RWPE1 (cell line): ENCODE results near the gene TLDC2.
"Not testable (repeated sequence)": the region's sequence is repeated elsewhere in the genome, so short reads cannot be mapped to it uniquely, and the experiment has no call there.

Experiments
- CTCF ChIA-PET: fragments of 350-600 bp; sonication (Branson Sonifier 250); formaldehyde crosslinking; extraction: SDS; loops from one replicate; lab custom pipeline; 2021; lab: Yijun Ruan, JAX
- POLR2A ChIA-PET: fragments of 400-600 bp; formaldehyde crosslinking; extraction: SDS; loops from one replicate; lab custom pipeline; 2020; ENCODE audit warnings: antibody characterized with exemption; ENCODE audit not compliant: low non-redundant PET; lab: Yijun Ruan, JAX
- DNase-seq: peaks from one replicate; pipeline ENCODE4 v3.0.0; 2012; ENCODE audit warnings: low spot score
- H3K27ac ChIP-seq: fragments of 450-650 bp; 2 replicates; pipeline ENCODE4 v1.5.1; 2017
- CTCF ChIP-seq: fragments of 450-650 bp; conservative IDR thresholded peaks from 2 replicates; pipeline ENCODE4 v1.5.1; 2017; ENCODE audit warnings: low read depth, mild to moderate bottlenecking

The TLDC2 gene

DNA sequence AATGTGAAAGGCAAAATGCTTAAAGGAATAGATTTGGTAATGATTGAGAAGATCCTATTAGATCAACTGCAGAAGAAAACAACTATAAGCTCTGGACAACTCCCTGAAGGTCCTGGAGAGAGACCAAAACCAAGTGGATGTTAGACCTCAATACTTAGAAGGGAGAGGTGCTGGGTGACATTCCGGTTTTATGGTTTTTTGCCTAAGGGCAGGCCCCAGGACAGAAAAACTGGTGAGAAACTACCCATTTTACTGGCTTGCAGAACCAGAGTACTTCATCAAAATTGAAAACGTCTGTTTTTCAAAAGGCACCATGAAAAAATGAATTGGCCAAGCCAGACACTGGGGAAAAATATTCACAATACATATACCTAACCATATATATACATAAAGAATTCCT lies 49.3 kb downstream of the TLDC2 start:
- ChIA-PET POLR2A (no interaction called here), CTCF (interaction anchor here (0.6 to 0.8 kb wide), 2 partner anchors 17 to 44 kb away, joined by 3 to 4 read pairs; no protein-coding TSS in a partner anchor)

DNA sequence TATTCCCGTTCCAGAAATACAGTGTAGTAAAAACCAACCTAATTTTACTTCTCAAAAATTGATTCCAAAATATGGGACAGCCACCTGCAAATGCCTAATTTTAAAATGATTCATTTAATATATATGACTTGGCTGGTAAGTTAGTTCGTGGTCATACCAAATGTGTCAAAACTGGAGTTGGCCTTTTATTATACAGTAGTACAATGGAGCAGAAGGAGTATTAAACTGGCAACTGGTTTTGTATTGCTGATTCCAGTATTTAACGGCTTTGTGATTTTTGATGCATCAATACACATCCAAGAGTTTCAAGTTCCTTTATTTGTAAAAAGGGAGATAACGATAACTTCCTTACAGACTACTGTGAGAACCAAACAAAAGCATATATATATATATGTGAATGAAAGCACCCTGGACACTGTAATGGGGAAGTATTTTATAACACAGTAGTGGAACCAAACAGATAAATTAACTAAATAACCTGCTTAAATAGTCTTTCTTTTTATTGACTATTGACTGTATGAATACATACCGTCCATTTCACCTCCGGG lies 50.8 kb downstream of the TLDC2 start:
- ChIA-PET POLR2A (no interaction called here), CTCF (no interaction called here)
- no peak for DNase-seq
- TF ChIP-seq CTCF = no peak
- no peak overlapping the region for H3K27ac ChIP-seq

More for the DNA sequence above, 49.3 kb downstream of the TLDC2 start:
- no peak for DNase-seq
- TF ChIP-seq CTCF = no peak
- H3K27ac ChIP-seq = no peak overlapping the region

DNA sequence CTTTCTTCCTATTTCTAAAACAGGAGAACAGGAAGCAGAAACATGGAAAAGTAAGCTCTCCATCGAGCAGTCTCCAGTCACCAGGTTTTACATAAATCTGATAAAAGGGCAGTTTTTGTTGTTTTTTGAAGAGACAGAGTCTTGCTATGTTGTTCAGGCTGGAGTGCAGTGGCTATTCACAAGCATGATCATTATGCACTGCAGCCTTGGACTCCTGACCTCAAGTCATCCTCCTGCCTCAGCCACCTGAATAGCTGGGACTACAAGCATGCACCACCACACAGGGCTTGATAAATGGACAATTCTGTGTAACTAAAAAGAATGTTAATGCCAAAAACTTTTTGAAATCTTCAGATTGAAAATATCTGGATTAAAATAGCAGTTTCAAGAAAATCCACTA lies 51.8 kb downstream of the TLDC2 start:
- ChIA-PET CTCF (interaction anchor here (0.7 kb wide), 2 partner anchors 9 to 127 kb away, joined by 3 to 5 read pairs; no protein-coding TSS in a partner anchor), POLR2A (no interaction called here)
- H3K27ac ChIP-seq = no peak overlapping the region
- TF ChIP-seq CTCF = no peak
- DNase-seq = no peak

- H3K27ac ChIP-seq = no peak overlapping the region
- DNase-seq = no peak
- ChIA-PET POLR2A (no interaction called here), CTCF (no interaction called here)
- TF ChIP-seq CTCF = no peak
These were observed 53.4 kb downstream of the TLDC2 start for GRCh38 chr20:36929290-36929689.

DNA sequence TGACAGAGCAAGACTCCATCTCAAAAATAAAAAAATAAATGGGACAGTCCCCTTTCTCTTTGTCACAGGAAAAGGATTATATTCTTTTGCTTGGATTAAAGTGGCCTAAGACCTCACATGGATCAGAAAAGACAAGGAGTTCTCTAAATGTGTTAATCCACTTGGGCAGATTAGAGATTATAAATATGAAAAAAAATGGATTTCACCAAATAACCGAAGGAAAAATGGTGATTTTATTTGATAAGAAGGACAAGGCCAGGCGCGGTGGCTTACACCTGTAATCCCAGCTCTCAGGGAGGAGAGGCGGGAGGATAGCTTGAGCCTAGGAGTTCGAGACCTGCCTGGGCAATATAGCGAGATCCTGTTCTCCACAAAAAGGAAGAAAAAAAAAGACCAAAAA lies 53.8 kb downstream of the TLDC2 start:
- no peak for TF ChIP-seq CTCF
- no peak overlapping the region for H3K27ac ChIP-seq
- no peak for DNase-seq
- CTCF ChIA-PET = interaction anchor here (2.1 kb wide), 1 partner anchor 10 kb away, joined by 9 read pairs; no protein-coding TSS in a partner anchor
- POLR2A ChIA-PET = no interaction called here

DNA sequence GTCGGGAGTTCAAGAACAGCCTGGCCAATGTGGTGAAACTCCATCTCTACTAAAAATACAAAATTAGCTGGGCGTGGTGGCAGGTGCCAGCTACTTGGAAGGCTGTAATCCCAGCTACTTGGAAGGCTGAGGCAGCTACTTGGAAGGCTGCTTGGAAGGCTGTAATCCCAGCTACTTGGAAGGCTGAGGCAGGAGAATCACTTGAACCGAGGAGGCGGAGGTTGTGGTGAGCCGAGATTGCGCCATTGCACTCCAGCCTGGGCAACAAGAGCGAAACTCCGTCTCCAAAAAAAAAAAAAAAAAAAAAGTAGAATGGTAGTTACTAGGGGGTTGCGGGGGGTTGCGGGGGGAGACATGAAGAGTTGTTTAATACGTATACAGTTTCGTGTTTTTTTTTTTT lies 56.1 kb downstream of the TLDC2 start:
- CTCF ChIA-PET, H3K27ac ChIP-seq, POLR2A ChIA-PET, DNase-seq: not testable (repeated sequence)
